Activated CD4-positive, CD25-positive, alpha-beta regulatory T cell treated with anti-CD3 and anti-CD28 coated beads, Interleukin-2, amount 50 U/mL, for 24 hours (primary cell): ENCODE results near the gene CCDC40.
"Not testable (repeated sequence)": the region's sequence is repeated elsewhere in the genome, so short reads cannot be mapped to it uniquely, and the experiment has no call there.

Source experiments
- ATAC-seq, 2 donors: fragments of 150-1000 bp; cut with Tn5 transposase; one replicate each; pipeline ENCODE4 v1.10.0; 2021; ENCODE audit warnings: mild to moderate bottlenecking in 1 of 2, moderate library complexity in 1 of 2

Gene CCDC40

GRCh38 chr17:80084773-80085172 is 48.3 kb downstream of the CCDC40 start:
- ATAC-seq, result no peak

- no peak for ATAC-seq
These were observed 49.6 kb downstream of the CCDC40 start for GRCh38 chr17:80086081-80086480.

GRCh38 chr17:80086616-80087015 is 50.2 kb downstream of the CCDC40 start:
- no peak for ATAC-seq

GRCh38 chr17:80087346-80088265 is 51.2 kb downstream of the CCDC40 start:
- ATAC-seq, result no peak

- ATAC-seq, result no peak
These were observed 53.3 kb downstream of the CCDC40 start for GRCh38 chr17:80089762-80090161.

GRCh38 chr17:80090164-80090563 is 53.7 kb downstream of the CCDC40 start:
- ATAC-seq, result not testable (repeated sequence)

GRCh38 chr17:80091376-80091775 is 54.9 kb downstream of the CCDC40 start:
- ATAC-seq, result no peak

- ATAC-seq, result no peak
These were observed 56.5 kb downstream of the CCDC40 start for GRCh38 chr17:80092959-80093358.

GRCh38 chr17:80095038-80095843 is 58.8 kb downstream of the CCDC40 start:
- no peak for ATAC-seq

- no peak for ATAC-seq
These were observed 59.5 kb downstream of the CCDC40 start for GRCh38 chr17:80095844-80096475.

- ATAC-seq, result no peak
These were observed 60.1 kb downstream of the CCDC40 start for GRCh38 chr17:80096561-80097021.

- no peak for ATAC-seq
These were observed 60.7 kb downstream of the CCDC40 start for GRCh38 chr17:80097127-80097621.

GRCh38 chr17:80097844-80098691 is 61.6 kb downstream of the CCDC40 start:
- no peak for ATAC-seq

GRCh38 chr17:80099291-80100034 is 63.0 kb downstream of the CCDC40 start:
- no peak for ATAC-seq

- ATAC-seq, result no peak
These were observed 63.5 kb downstream of the CCDC40 start for GRCh38 chr17:80100035-80100323.

GRCh38 chr17:80101011-80101945 is 64.8 kb downstream of the CCDC40 start, which contains the start of gene GAA:
GAA (plus strand) TSS chr17:80101581; CDS start chr17:80104587, 3,006 bp downstream.
- ATAC-seq, result peak; percentile 82 to 83

GRCh38 chr17:80101946-80102663 is 65.7 kb downstream of the CCDC40 start:
- peak; percentile 6 to 14 for ATAC-seq

- no peak for ATAC-seq
These were observed 66.4 kb downstream of the CCDC40 start for GRCh38 chr17:80102664-80103448.
